HUES48 (cell line): ENCODE results near the gene PHACTR3.

Experiments used
- H3K27ac ChIP-seq: one replicate; pipeline ENCODE4 v1.7.0; 2013; ENCODE audit warnings: low read depth, low read length, inconsistent platforms
- H3K27me3 ChIP-seq: 2 replicates; pipeline ENCODE4 v1.6.1; 2013; ENCODE audit warnings: mild to moderate bottlenecking, low read length; ENCODE audit not compliant: control insufficient read depth, insufficient read depth
- H3K36me3 ChIP-seq: 2 replicates; pipeline ENCODE4 v1.6.1; 2013; ENCODE audit warnings: low read length; ENCODE audit not compliant: control insufficient read depth, insufficient read depth
- H3K4me1 ChIP-seq: 2 replicates; pipeline ENCODE4 v1.6.1; 2013; ENCODE audit warnings: mild to moderate bottlenecking, low read length; ENCODE audit not compliant: control insufficient read depth, insufficient read depth
- H3K4me3 ChIP-seq: 2 replicates; pipeline ENCODE4 v1.5.1; 2013; ENCODE audit warnings: mild to moderate bottlenecking, low read depth, low read length
- H3K9ac ChIP-seq: 2 replicates; pipeline ENCODE4 v1.6.1; 2013; ENCODE audit warnings: mild to moderate bottlenecking, low read depth, low read length, moderate library complexity
- H3K9me3 ChIP-seq: 2 replicates; pipeline ENCODE4 v1.6.1; 2013; ENCODE audit warnings: low read length; ENCODE audit not compliant: control insufficient read depth, insufficient read depth

The PHACTR3 gene

GRCh38 chr20:59676126-59676850, 71.9 kb downstream of the PHACTR3 start:
- H3K27ac ChIP-seq: no peak overlapping the region
- H3K9ac ChIP-seq: no peak overlapping the region
- no peak overlapping the region for H3K4me3 ChIP-seq
- H3K9me3 ChIP-seq: peaks cover 8% of the 10 kb centered on the region
- no peaks in the 10 kb centered on the region for H3K4me1 ChIP-seq
- no peaks in the 10 kb centered on the region for H3K36me3 ChIP-seq
- H3K27me3 ChIP-seq: no peaks in the 10 kb centered on the region

DNA sequence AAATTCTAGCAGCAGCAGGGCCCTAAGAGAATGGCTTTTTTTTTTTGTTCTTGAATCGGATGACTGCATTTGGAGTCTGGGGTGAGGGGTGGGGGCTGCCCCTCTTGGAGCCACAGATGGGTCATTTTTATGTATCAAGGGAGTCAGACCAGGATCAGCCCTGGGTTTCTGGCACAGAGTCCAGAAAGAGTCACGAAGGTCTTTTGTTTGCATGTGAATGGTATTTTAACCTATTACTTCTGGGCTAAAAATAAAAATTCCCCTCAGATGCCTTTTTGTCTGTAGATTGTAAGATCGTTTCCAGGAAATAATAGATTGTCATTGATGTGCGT, 72.5 kb downstream of the PHACTR3 start:
- Histone ChIP-seq H3K9me3 (peaks cover 5% of the 10 kb centered on the region), H3K27me3 (no peaks in the 10 kb centered on the region), H3K4me1 (no peaks in the 10 kb centered on the region), H3K4me3 (no peak overlapping the region), H3K9ac (no peak overlapping the region), H3K36me3 (no peaks in the 10 kb centered on the region), H3K27ac (no peak overlapping the region)

DNA sequence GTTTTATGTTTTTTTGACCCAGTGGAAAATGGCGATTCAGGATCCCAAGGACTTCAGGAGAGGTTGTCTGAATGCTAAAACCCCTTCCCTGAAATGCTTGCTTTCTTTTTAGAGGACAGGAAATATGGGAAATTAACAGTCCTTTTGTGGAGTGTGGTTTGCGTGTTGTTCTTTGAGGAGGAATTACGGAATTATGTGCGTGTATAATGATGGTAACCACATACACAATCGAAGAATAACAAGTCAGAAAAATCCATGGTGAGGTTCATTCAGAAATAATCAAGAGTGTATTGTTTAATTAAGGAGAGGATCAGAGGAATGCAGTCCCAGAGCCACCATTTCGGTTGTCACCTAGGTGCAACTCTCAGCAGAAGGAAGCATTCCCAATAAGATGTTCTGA, 73.2 kb downstream of the PHACTR3 start:
- Histone ChIP-seq H3K4me1 (no peaks in the 10 kb centered on the region), H3K9me3 (no peaks in the 10 kb centered on the region; the same call in 1 of the 2 replicates), H3K27ac (no peak overlapping the region), H3K36me3 (no peaks in the 10 kb centered on the region), H3K4me3 (no peak overlapping the region), H3K9ac (no peak overlapping the region), H3K27me3 (no peaks in the 10 kb centered on the region)

GRCh38 chr20:59678288-59678687, 73.9 kb downstream of the PHACTR3 start:
- no peak overlapping the region for H3K4me3 ChIP-seq
- no peaks in the 10 kb centered on the region for H3K36me3 ChIP-seq
- H3K9ac ChIP-seq: no peak overlapping the region
- H3K9me3 ChIP-seq: no peaks in the 10 kb centered on the region; the same call in 1 of the 2 replicates
- H3K27ac ChIP-seq: no peak overlapping the region
- H3K4me1 ChIP-seq: no peaks in the 10 kb centered on the region
- H3K27me3 ChIP-seq: no peaks in the 10 kb centered on the region

GRCh38 chr20:59678951-59679350, 74.6 kb downstream of the PHACTR3 start:
- Histone ChIP-seq H3K36me3 (no peaks in the 10 kb centered on the region), H3K9me3 (no peaks in the 10 kb centered on the region; the same call in 1 of the 2 replicates), H3K27me3 (no peaks in the 10 kb centered on the region), H3K4me1 (no peaks in the 10 kb centered on the region), H3K4me3 (no peak overlapping the region), H3K27ac (no peak overlapping the region), H3K9ac (no peak overlapping the region)

- Histone ChIP-seq H3K4me3 (no peak overlapping the region), H3K36me3 (no peaks in the 10 kb centered on the region), H3K27ac (no peak overlapping the region), H3K27me3 (no peaks in the 10 kb centered on the region), H3K9me3 (peaks cover 1% of the 10 kb centered on the region; the same call in 1 of the 2 replicates), H3K4me1 (no peaks in the 10 kb centered on the region), H3K9ac (no peak overlapping the region)
Measured at GRCh38 chr20:59680148-59680650, 75.9 kb downstream of the PHACTR3 start.

DNA sequence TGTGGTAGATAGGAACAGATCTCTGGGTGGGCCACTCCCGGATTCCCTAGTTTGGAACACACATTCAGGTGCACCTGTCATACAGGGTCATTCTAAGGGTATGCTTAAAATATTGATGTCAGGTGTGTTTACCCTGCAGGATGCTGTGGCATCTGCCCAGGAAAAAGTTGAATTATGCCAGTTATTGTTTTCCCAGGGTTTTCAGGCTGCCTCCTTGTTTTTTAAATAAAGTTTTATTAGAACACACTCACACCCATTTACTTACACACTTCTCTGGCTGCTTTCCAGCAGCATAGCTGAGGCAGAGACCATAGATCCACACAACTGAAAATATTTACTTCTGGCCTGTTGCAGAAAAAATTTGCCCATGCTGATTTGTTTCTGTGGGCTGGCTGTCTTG, 76.5 kb downstream of the PHACTR3 start:
- Histone ChIP-seq H3K4me3 (no peak overlapping the region), H3K36me3 (no peaks in the 10 kb centered on the region), H3K27ac (no peak overlapping the region), H3K27me3 (no peaks in the 10 kb centered on the region), H3K9me3 (peaks cover 6% of the 10 kb centered on the region; the same call in 1 of the 2 replicates), H3K9ac (no peak overlapping the region), H3K4me1 (no peaks in the 10 kb centered on the region)

DNA sequence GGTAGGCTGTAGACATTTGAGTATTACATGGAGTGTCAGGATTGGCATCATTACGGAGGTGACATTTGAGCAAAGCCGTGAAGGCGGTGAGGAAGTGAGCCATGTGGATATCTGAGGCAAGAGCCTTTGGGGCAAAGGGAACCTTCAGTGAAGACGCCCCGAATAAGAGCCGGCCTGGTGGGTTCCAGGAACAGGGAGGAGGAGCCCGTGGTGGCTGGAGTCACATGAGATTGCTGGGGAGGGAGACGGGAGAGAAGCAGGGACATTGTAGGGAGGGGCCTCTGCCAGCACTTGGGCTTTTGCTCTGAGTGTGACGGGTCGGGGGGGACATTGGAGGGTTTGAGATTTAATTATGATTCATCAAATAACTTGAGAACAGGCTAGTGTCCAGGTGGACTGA, 78.3 kb downstream of the PHACTR3 start:
- Histone ChIP-seq H3K36me3 (no peaks in the 10 kb centered on the region), H3K27me3 (no peaks in the 10 kb centered on the region), H3K27ac (no peak overlapping the region), H3K4me3 (no peak overlapping the region), H3K9ac (no peak overlapping the region), H3K9me3 (peaks cover 20% of the 10 kb centered on the region), H3K4me1 (no peaks in the 10 kb centered on the region)

GRCh38 chr20:59683181-59683580, 78.8 kb downstream of the PHACTR3 start:
- Histone ChIP-seq H3K27me3 (no peaks in the 10 kb centered on the region), H3K9ac (no peak overlapping the region), H3K36me3 (no peaks in the 10 kb centered on the region)

GRCh38 chr20:59684685-59685242, 80.4 kb downstream of the PHACTR3 start:
- no peak overlapping the region for H3K27ac ChIP-seq

More at GRCh38 chr20:59683181-59683580, 78.8 kb downstream of the PHACTR3 start:
- Histone ChIP-seq H3K9me3 (peaks cover 20% of the 10 kb centered on the region), H3K27ac (no peak overlapping the region), H3K4me1 (no peaks in the 10 kb centered on the region), H3K4me3 (no peak overlapping the region)

More at GRCh38 chr20:59684685-59685242, 80.4 kb downstream of the PHACTR3 start:
- no peak overlapping the region for H3K9ac ChIP-seq
- H3K4me3 ChIP-seq: no peak overlapping the region
- H3K4me1 ChIP-seq: no peaks in the 10 kb centered on the region
- peaks cover 31% of the 10 kb centered on the region for H3K9me3 ChIP-seq
- no peaks in the 10 kb centered on the region for H3K27me3 ChIP-seq
- H3K36me3 ChIP-seq: no peaks in the 10 kb centered on the region
